Stimulated activated CD8-positive, alpha-beta memory T cell treated with anti-CD3 and anti-CD28 coated beads, Interleukin-7, amount 100 ng/mL, for 1 hour (primary cell): ENCODE data around the gene SCG3.
"Not testable (repeated sequence)": the region's sequence is repeated elsewhere in the genome, so short reads cannot be mapped to it uniquely, and the experiment has no call there.

ENCODE experiments used
- DNase-seq, 2 donors: peaks; one replicate each; pipeline ENCODE4 v3.0.0-alpha.2; 2020; ENCODE audit warnings: low read depth in 2 of 2

The SCG3 gene

DNA sequence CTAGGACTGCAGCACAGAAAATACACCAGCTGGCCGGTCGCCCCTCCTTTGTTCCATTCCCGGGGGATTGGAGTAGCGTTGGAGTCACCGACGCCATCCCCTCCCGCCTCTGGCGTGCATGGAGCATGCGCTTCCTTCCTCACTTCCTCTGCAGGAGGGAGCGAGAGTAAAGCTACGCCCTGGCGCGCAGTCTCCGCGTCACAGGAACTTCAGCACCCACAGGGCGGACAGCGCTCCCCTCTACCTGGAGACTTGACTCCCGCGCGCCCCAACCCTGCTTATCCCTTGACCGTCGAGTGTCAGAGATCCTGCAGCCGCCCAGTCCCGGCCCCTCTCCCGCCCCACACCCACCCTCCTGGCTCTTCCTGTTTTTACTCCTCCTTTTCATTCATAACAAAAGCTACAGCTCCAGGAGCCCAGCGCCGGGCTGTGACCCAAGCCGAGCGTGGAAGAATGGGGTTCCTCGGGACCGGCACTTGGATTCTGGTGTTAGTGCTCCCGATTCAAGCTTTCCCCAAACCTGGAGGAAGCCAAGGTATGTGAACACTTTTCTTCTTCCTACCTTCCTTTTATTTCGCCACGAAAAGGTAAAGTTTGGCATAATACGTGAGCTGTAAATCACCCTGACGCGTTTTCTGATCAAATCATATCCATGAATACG is at the start of gene SCG3:
Gene SCG3, plus strand, starts transcription at position 201 of the 661 bp plus-strand sequence. Its CDS starts 253 bp downstream, at position 454.
- DNase-seq: peak in 1 of 2 donors; percentile 16

DNA sequence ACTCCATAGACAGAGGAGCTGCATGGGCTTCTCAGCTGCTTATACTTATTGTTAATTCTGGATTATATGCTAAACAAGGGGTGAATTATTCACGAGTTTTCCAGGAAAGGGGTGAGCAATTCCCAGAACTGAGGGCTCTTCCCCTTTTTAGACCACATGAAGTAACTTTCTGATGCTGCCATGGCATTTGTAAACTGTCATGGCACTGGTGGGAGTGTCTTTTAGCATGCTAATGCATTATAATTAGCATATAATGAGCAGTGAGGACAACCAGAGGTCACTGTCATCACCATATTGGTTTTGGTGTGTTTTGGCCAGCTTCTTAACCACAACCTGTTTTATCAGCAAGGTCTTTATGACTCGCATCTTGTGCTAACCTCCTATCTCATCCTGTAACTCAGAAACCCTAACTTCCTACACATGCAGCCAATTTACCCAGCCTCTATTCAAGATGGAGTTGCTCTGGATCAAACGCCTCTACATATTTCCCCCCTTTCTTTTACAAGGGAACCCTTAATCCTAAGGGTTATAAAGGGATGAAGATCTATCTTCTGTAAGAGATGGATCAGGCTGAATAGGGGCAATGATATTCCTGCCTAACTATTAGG is 46.6 kb upstream of the SCG3 start:
- no peak for DNase-seq

DNA sequence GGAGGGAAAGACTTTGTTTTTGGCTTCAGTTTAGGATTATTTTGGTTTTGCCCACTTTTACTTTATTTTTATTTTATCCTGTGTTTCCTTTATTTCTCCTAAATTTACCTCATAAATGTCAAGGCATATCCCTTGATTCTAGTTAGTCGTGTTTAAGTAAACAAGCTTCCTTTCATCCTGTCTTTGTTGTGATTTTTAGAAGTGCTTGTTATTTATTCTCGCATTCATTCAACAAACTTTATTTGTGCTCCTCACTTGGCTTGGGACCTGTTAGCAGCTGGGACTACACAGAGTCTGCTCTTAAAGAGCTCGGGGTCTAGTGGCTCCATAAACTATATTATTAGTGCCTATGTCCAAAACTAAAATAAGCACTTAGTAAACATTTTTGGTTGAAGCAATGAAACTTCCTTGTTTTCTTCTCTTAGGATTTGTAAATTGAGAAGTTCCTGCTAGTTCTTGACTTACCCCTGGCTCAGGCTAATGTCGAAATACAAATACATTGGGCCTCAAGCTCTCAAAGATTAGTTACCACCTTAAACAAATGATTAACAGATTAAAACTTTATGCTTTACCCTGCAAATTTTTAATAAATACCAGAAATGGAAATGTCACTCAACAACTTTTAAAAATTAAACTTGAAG is 39.7 kb upstream of the SCG3 start:
- DNase-seq: no peak

DNA sequence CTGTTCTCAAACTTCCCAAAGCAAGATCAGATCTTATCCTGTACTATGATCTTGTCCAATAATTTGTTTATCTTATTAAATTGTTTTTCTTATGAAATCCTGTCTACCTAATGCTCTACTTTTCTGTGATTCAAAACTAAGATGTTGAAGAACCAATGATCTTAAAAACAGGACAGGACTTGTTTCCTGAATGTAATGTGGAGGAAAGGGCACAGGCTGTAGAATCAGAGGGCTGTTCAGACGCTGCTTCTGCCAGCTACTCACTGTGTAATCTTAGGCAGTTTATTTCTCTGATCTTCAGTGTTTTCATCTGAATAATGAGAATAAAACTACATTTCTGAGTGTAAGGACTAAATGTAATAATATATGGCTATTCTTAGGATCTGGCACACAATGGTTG is 38.6 kb upstream of the SCG3 start:
- DNase-seq: no peak

DNA sequence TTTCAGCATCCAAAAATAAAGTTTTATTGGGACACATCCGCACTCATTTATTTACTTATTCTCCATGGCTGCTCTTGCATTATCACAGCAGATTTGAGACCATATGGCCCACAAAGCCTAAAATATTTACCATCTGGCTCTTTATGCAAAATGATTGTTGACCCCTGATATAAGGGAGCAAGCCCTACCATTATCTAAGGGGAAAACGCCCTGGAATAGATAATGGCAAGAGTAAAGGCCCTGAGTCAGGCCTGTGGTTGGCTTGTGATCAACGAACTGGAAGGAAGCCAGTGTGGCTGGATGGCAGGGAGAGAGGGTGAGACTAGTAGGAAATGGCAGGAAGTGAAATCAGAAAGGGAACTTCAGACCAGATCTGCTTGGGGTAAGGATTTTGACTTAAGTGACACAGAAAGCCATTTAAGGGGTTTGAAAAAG is 34.2 kb upstream of the SCG3 start:
- no peak for DNase-seq

DNA sequence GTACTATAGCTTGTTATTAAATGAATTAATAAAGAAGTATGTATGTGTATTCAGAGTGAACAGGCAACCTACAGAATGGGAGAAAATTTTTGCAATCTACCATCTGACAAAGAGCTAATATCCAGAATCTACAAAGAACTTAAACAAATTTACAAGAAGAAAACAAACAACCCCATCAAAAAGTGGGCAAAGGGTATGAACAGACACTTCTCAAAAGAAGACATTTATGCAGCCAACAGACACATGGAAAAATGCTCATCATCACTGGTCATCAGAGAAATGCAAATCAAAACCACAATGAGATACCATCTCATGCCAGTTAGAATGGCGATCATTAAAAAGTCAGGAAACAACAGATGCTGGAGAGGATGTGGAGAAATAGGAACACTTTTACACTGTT is 33.2 kb upstream of the SCG3 start:
- DNase-seq: not testable (repeated sequence)

DNA sequence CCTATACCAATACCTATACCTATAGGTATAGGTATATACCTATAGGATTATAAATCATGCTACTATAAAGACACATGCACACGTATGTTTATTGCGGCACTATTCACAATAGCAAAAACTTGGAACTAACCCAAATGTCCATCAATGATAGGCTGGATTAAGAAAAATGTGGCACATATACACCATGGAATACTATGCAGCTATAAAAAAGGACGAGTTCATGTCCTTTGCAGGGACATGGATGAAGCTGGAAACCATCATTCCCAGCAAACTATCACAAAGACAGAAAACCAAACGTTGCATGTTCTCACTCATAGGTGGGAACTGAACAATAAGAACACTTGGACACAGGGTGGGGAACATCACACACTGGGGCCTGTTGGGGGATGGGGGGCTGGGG is 32.7 kb upstream of the SCG3 start:
- not testable (repeated sequence) for DNase-seq

DNA sequence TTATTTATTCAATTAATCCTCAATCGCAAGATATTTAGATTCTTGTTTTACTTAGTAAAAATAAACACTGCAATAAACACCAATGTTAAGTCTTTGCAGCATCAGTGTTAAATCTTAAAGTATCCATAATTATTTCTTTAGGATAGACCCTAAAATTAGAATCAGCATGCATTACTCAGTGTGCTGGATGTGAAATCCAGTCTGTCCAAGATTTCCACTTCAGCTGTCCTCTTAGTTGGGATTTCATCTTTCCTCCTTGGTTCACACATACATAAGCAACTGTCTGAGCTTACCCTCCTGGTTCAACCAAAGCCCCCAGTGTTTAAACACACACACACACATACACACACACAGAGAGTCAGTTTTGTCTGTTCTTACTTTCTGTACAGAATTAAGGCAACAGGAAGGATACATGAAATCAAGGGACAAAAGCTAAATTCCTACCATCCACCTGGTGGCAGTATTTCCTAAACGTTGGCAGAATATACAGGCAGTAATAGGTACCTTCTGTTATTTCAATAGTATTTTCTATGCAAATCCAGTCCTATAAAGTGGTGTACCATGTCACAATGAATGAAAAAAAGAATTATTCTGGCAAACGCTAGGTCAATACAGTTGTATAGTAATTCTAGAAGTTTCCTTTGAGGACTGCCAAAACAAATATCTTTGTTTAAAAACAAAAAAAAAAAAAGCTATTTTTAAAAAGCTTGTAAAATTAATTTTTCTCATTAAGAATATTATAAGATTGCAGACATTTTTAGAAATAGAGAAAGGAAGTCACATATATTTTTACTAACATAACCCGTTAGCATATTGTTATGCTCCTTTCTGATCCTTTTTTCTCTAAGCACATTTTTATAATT is 31.4 kb upstream of the SCG3 start:
- no peak for DNase-seq

DNA sequence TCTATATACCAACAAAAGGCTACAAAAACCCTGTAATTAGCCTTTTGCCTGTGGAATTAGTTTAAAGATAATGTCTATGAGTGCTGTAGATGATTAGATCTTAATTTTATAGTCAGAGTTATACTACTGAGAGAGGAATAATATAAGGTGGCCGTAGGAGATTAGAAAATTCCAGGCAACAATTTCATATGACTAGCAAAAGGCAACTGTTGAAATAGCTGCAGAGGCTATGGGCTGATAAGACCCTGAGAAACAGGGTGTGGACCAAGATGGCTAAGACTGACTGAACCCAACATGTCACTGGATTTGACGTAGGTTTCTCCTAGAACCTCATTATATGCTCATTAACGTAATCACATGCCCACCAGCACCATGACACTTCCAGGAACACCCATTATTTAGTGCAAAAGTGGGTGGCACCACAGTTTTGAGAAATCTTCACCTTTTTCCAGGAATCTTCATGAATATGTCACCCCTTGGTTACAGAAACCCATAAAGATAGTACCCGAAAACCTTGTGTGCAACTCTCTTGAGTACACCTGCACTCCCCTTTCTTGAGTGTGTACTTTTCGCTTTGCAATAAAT is 29.1 kb upstream of the SCG3 start:
- DNase-seq: no peak

DNA sequence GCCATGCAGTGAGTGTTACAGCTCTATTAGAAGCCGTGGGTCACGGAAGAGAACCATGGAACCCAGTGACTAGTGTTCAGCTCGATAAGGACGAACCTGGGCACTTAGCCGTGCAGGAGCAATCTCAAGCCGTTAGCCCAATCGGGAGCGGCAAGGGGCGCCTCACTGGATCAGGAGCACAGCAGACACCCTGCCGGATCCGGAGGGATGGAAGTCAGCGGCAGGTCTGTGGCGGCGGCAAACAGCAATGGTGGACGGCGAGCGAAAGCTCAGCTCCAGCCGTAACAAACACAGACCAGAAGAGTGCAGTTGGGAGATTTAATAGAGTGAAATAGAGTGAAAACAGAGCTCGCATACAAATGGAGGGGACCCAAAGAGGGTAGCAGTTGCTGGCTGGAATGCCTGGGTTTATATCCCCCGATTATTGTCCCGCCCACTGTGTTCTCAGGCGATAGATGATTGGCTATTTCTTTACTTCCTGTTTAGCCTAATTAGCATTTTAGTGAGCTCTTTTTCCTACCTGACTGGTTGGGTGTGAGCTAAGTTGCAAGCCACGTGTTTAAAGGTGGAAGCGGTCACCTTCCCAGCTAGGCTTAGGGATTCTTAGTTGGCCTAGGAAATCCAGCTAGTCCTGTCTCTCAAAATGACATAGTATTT is 25.8 kb upstream of the SCG3 start:
- DNase-seq: not testable (repeated sequence)

DNA sequence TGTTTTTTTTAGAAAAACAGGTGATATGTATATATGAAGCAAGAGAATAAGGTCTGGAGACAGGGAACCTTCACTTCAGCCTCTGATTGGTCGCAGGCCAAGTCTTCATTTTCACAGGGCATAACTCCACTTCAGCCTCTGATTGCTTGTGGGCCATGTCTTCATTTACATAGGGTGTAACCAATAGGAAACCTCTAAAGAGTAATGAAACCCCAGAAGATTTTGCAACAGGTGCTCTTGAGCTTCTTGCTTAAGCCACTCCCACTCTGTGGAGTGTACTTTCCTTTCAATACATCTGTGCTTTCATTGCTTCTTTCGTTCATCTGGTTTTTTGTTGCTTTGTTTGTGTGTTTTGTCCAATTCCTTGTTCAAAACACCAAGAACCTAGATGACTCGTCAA is 22.6 kb upstream of the SCG3 start:
- no peak for DNase-seq

DNA sequence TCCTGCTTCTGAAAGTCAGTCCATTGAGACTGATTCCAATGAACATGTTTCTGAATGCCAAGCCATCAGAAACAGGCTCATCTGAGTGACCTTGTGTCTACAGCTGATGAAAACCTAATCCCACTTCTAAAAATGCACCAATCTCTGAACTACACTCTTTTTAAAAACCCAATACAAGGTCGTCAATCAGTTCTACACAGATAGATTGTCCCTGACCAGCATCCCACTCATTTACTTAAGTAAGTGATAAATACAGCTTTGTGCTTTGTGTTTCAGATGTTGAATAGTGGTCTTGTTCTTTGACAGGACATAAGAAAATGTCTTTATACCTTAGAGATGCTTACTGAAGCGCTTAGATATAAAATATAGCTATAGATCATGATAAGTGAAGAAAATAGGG is 20.2 kb upstream of the SCG3 start:
- no peak for DNase-seq

DNA sequence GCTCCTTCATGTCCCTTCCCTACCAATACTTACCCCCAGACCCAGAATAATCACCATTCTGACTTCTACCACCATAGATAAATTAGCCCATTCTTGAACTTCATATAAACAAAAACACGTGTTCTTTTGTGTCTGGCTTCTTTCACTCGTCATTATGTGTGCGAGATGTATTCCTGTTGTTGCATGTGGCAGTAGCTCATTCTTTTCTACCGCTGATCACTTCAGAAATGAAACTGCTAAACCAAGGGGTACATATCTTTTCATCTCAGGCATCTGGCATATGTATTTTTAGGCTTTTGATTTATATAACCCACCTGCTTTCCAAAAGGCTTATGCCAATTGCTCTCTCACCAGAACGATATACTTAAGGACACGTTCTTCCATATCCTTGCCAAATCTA is 13.8 kb upstream of the SCG3 start:
- DNase-seq: no peak

DNA sequence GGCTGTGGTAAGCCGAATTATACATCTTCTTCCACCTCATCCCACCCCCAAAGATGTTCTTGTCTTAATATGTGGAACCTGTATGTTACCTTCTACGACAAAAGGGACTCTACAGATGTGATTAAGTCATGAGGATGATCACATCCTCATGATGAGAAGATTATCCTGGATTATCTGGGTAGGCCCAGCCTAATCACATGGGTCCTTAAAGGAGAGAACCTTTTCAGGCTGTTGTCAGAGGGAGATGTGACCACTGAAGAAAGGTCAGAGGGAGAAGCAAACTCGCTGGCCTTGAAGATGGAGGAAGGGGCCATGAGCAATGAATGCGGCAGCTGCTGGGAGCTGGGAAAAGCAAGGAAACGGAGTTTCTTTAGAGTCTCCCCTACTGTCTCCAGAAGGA is 12.9 kb upstream of the SCG3 start:
- DNase-seq: no peak

DNA sequence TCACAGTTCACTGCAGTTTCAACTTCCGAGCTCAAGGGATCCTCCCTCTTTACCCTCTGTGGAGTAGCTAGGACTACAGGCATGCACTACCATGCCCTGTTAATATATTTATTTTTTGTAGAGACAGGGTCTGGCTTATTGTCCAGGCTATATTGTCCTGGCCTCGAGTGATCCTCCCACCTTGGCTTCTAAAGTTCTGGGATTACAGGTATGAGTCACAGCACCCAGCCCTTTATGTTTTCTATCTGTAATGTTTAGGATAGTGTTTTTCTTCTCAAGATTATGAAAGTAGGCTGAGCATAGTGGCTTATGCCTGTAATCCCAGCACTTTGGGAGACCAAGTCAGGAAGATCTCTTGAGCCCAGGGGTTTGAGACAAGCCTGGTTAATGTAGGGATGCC is 11.9 kb upstream of the SCG3 start:
- DNase-seq: no peak

DNA sequence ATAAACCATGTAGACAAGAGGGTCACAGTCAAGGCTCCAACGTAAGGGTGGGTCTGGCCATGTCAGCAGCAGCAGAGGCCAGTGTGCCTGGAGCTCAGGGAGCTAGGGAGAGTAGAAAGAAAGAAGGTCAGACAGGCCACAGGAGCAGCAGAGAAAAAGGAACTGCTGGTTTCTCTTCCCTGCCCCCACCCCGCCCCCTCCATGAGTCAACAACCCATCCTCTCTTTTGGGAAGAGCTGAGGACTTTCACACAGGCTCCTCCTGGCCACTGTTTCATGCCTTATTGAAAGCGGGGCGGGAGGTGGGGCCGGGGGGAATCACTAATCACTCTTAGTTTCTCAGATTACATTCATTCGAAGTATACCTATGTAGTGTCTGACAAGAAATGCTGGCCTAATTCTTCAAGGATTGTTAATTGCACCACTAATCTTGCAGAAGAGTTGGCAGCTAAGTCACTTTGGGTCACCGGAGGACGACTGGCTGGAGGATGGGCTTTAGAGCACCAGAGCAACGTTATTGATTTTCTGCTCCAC is 9.1 kb upstream of the SCG3 start:
- DNase-seq: no peak

DNA sequence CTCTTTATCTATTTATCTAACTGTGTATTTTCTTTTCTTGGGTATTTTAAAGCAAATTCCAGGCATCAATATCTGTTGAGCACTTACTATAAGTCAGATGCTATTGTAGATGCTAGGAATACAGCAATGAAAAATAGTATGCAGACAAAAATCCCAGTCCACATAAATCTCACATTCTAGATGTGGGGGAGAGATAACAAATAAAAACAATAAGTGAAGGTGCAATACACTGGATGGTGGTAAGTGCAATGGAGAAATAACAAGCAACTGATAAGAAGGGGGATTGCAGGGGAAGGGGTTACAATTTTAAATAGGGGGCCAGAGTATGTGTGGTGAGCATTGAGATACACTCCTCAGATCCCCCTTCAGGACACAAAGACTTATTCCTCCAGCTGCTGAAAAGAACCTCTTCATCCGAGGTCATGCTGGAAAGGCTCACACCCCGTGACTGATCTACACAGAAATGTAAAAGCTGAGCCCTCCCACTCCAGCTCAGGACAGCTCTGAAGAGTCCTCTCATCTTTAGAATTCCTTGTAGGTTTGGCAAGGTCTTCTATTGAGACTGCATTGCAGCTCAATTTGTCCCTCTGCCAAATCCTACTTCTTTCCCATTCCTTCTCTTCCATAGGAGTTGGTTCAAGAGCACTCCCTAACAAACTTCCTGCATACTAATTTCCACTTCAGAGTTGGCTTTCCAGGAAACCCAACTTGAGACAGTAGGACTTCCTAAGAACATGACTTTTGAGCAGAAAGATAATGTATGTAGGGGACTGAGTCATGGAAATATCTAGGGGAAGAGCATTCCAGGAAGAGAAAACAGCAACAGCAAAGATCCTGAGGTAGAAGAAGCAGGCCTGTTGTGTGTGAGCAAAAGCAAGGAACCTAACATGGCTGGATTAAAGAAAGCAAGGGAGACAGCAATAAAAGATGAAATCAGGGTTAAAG is 8.1 kb upstream of the SCG3 start:
- no peak for DNase-seq

DNA sequence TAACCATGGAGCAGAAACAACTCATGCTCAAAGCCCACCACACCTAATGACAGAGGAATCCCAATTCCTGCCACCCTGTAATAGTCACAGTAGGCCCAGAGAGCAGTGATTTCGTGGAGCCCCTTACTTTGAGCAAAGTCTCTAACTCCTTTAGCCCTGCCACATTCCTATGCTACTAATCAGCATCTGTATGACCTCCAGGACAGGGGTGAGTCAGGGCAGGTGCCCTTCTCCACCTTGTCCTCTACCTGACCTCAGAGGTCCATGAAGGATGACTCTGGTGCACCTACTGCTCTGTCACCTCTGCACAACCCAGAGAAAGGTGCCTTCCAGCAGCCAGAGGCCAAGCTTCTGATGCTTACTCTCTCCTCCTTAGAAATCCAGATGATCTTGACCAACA is 6.1 kb upstream of the SCG3 start:
- no peak for DNase-seq

DNA sequence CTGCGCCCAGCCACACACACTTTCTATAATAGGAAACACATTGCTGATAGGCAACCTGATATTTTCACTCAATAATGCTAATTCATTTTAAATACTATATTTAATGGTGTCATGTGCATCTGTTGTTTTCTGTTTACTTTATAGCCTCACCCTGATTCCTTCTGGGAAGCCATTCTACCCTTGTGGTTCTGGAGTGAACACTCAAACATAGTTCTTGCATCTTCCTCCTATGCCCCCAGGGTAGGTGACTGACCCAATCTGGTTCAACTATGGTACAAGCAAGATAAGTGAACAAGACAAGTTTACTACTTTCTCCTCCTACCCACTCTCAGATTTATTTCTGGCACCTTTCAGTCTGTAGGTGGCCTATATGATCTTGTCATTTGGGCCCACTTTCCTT is 4.3 kb upstream of the SCG3 start:
- DNase-seq: no peak

DNA sequence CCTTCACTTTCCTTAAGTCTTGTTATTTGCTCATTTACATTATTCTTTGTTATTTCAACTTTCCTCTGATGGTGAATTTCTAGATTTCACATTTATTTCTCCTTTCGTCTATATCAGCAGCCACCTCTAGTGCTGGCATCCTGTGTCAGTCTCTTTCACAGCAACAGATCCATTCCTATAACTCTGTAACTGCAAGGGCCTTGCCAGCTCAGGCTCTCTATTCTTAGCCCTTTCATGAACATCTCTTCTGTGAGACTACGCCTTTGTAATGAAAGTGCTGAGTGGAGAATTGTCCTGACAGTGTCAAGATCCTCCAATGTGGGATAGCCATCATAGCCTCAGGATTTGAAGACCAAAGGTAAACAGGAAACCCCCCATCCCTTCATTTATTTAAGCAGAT is 3.9 kb upstream of the SCG3 start:
- DNase-seq: no peak
